Neural progenitor cell (in vitro differentiated cells): ENCODE results near the gene GRID1.

ENCODE experiments used
- EZH2phosphoT487 ChIP-seq: fragments of 200-600 bp; sonication (generic); IDR thresholded peaks from 2 replicates; pipeline ENCODE4 v1.6.1; 2017; ENCODE audit warnings: antibody characterized with exemption
- TF ChIP-seq, protein P1 (sequence below): fragments of 200-600 bp; sonication (generic); IDR thresholded peaks from 2 replicates; pipeline ENCODE4 v1.5.1; 2017; ENCODE audit warnings: antibody characterized with exemption, mild to moderate bottlenecking

DNA sequence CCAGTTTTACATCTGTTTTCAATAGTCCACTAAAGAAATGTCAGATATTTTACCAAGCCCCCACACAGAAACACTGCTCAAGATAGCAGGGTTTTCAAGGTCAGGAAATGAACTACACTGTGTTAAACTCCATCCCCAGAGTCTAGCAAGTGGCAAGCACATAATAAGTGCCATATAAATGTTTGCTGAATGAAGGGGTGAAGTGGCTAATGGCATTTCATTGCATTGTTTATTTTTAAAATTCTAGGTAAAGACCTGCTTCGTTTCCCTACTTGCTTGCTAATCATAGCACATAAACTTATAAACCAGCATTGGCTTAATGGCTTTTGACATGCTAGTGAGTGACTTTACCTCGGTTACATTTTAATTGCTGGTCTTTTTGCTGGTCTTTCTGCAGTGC is 322.6 kb downstream of the GRID1 start:
- TF ChIP-seq, protein P1, sequence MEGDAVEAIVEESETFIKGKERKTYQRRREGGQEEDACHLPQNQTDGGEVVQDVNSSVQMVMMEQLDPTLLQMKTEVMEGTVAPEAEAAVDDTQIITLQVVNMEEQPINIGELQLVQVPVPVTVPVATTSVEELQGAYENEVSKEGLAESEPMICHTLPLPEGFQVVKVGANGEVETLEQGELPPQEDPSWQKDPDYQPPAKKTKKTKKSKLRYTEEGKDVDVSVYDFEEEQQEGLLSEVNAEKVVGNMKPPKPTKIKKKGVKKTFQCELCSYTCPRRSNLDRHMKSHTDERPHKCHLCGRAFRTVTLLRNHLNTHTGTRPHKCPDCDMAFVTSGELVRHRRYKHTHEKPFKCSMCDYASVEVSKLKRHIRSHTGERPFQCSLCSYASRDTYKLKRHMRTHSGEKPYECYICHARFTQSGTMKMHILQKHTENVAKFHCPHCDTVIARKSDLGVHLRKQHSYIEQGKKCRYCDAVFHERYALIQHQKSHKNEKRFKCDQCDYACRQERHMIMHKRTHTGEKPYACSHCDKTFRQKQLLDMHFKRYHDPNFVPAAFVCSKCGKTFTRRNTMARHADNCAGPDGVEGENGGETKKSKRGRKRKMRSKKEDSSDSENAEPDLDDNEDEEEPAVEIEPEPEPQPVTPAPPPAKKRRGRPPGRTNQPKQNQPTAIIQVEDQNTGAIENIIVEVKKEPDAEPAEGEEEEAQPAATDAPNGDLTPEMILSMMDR, result no peak
- no peak for TF ChIP-seq EZH2phosphoT487
